Psoas muscle (tissue), 8 donors: ENCODE results near the gene SLCO2A1. TPM values are rescaled to one million over a fixed set of nuclear protein-coding genes. Genes with fewer than 3 reads are reported as not detected.

Experiments
- ATAC-seq, 4 donors: fragments of 200-7000 bp; cut with Tn5 transposase; one replicate each; pipeline ENCODE4 v1.9.1; 2020; ENCODE audit warnings: moderate library complexity in 3 of 4, mild to moderate bottlenecking in 2 of 4
- DNase-seq, 2 donors: peaks; one replicate each; pipeline ENCODE4 v3.0.0-alpha.2; 2020
- H3K27ac ChIP-seq: fragments of 200-600 bp; one replicate; pipeline ENCODE4 v1.8.0; 2022
- H3K27me3 ChIP-seq, 3 donors: fragments of 200-600 bp in 1 of 3; one replicate each; pipeline versions ENCODE4 v1.6.1 to v1.8.0; 2013 to 2022; ENCODE audit warnings: low read length in 2 of 3, mild to moderate bottlenecking in 2 of 3, moderate library complexity in 1 of 3; ENCODE audit not compliant: insufficient read depth in 3 of 3
- H3K36me3 ChIP-seq, 2 donors: fragments of 200-600 bp in 1 of 2; one replicate each; pipeline versions ENCODE4 v1.6.1 to v1.8.0; 2013 to 2022; ENCODE audit warnings: low read depth in 1 of 2, mild to moderate bottlenecking in 1 of 2, moderate library complexity in 1 of 2; ENCODE audit not compliant: insufficient read depth in 1 of 2
- H3K4me1 ChIP-seq: fragments of 200-600 bp; one replicate; pipeline ENCODE4 v1.8.0; 2022
- H3K4me3 ChIP-seq: fragments of 200-600 bp; one replicate; pipeline ENCODE4 v1.8.0; 2022; ENCODE audit warnings: mild to moderate bottlenecking
- H3K9me3 ChIP-seq: fragments of 200-600 bp; one replicate; pipeline ENCODE4 v1.8.0; 2022
- CTCF ChIP-seq: fragments of 200-600 bp; IDR thresholded peaks from one replicate; pipeline ENCODE4 v1.8.0; 2022; ENCODE audit warnings: antibody characterized with exemption
- WGBS, 3 donors: extraction: QIAGEN DNeasy Blood & Tissue Kit; methylation state at CpG; one replicate each; pipeline versions ENCODE4 v1.1.6 to v1.1.7; 2013; 5-methylcytosine and 5-hydroxymethylcytosine counted together
- intact Hi-C, 2 donors: fragments of 100-400 bp; cut with DNase I; formaldehyde crosslinking; loops; one replicate each; pipeline versions ENCODE4 v1.11.0 to v1.14.2; 2022
- polyA plus RNA-seq, 3 donors: library from polyadenylated mRNA; stranded (reverse); fragments of 200-250 nt; gene quantifications; one replicate each; pipeline ENCODE4 v1.2.3, GENCODE V29; 2013
- total RNA-seq, 4 donors: library from RNA; stranded (reverse); fragmentation: NEBNext Ultra II Directional in 2 of 4; extraction: Animal tissue kit (Norgen Biotek cat#: 25700) in 2 of 4; gene quantifications; one replicate each; pipeline versions ENCODE4 v1.2.1 to v1.2.4, GENCODE V29; 2021 to 2023
- donor health status: healthy with polysubstance abuse.
- donor health status: DM: no; HTN: no; CAD: no; lungs with moderate emphysema.
- donor health status: Bipolar disorder and iron deficiency.
- donor health status: healthy.
- donor health status: DM: yes; HTN: yes; CAD: no.
- donor health status: DM: no; HTN: no; CAD: no.
- donor health status: DM: no; HTN: no; CAD: no.
- donor health status: DM: yes; HTN: yes; CAD: no.

SLCO2A1 gene
- total and polyA plus RNA-seq, 7 donors, result 0.72 to 5.2 (median 3.7) TPM

DNA sequence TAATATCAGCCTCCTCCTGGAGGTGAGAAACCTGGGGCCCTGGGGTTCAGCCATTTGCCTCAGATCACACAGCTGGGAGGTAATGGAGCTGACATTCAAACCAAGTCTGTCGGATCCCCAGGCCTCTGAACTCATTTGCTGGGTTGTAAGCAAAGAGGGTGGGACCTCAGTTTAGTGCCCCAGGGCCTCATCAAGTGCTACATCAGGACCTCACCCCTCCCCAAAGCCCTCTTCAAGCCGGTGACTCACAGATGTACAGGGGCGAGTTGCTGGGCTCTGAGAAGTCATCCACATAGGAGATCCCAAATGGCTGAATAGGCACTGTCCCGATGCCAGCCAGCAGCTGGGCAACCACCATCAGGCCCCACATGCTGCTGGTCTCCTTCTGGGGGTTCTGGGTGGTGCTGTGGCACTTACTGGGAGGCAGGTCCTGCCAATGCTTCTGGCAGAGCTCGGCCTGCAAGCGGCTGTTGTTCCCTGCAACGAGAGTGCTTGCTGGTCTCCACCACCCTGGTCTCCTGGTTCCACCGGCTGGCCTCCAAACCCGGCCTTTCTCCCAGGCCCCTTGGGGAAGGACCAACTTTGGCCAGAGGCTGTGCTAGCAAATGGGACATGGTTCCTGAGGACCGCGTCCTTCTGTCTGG is 74.9 kb downstream of the SLCO2A1 start:
- Histone ChIP-seq H3K36me3 (no peaks in the 10 kb centered on the region), H3K27ac (no peak overlapping the region), H3K27me3 (no peaks in the 10 kb centered on the region), H3K9me3 (no peaks in the 10 kb centered on the region), H3K4me3 (no peak overlapping the region), H3K4me1 (peaks cover 6% of the 10 kb centered on the region)
- intact Hi-C loops, result no loop called here
- no peak for ATAC-seq
- TF ChIP-seq CTCF, result no peak
- 83 to 89% (median 84%) methylated on average over 11 of the region's 11 CpGs for WGBS, 3 donors
- no peak for DNase-seq

DNA sequence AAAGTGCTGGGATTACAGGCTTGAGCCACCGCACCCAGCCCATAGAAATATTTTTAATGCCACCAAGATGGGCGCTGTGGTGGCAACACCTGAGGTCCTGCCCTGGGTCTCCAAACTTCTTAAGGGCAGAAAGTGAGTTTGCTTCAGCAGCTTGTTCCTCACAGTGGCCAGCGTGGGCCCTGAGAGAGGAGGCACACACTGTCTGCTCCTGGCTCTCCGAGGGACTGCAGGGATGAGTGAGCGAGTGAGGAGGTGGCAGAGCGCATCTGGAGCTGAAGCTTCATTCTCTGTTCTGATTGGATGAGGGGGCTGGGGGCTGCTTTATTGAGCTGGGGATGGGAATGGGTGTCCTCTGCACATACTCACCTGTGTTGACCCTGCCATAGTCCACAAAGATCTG is 76.4 kb downstream of the SLCO2A1 start:
- H3K27me3 ChIP-seq, result no peaks in the 10 kb centered on the region
- WGBS, 3 donors, result 78 to 94% (median 88%) methylated on average over 6 of the region's 6 CpGs

GRCh38 chr3:133949438-133949837 is 80.3 kb downstream of the SLCO2A1 start:
- H3K9me3 ChIP-seq, result no peaks in the 10 kb centered on the region
- DNase-seq (no peak), ATAC-seq (no peak)
- H3K36me3 ChIP-seq, result no peaks in the 10 kb centered on the region
- intact Hi-C loops, result no loop called here
- H3K27me3 ChIP-seq, result no peaks in the 10 kb centered on the region
- H3K4me1 ChIP-seq, result peaks cover 21% of the 10 kb centered on the region
- H3K4me3 ChIP-seq, result no peak overlapping the region
- 45 to 76% (median 65%) methylated on average over 2 of the region's 2 CpGs for WGBS, 3 donors
- H3K27ac ChIP-seq, result no peak overlapping the region
- no peak for TF ChIP-seq CTCF

More for the DNA sequence above, 76.4 kb downstream of the SLCO2A1 start:
- intact Hi-C loops, result no loop called here
- Histone ChIP-seq H3K36me3 (no peaks in the 10 kb centered on the region), H3K9me3 (no peaks in the 10 kb centered on the region), H3K4me3 (no peak overlapping the region), H3K4me1 (peaks cover 5% of the 10 kb centered on the region), H3K27ac (no peak overlapping the region)
- ATAC-seq (no peak), DNase-seq (no peak)
- TF ChIP-seq CTCF, result no peak

GRCh38 chr3:133948996-133949395 is 80.7 kb downstream of the SLCO2A1 start:
- no peak for TF ChIP-seq CTCF
- no peak for ATAC-seq
- H3K27me3 ChIP-seq, result no peaks in the 10 kb centered on the region
- no peaks in the 10 kb centered on the region for H3K36me3 ChIP-seq
- H3K9me3 ChIP-seq, result no peaks in the 10 kb centered on the region
- WGBS, 3 donors, result 78 to 92% (median 79%) methylated on average over 7 of the region's 7 CpGs
- intact Hi-C loops, result no loop called here
- DNase-seq, result no peak
- no peak overlapping the region for H3K27ac ChIP-seq
- H3K4me1 ChIP-seq, result peaks cover 25% of the 10 kb centered on the region
- no peak overlapping the region for H3K4me3 ChIP-seq
